Measurements from ENCODE around the gene SHE. TPM values are rescaled to one million over a fixed set of nuclear protein-coding genes. Genes with fewer than 3 reads are reported as not detected.

Gene SHE
- total and polyA plus RNA-seq, 12 donors = 7.9 to 19.6 (median 13.3) TPM

- ATAC-seq = no peak
- 100% methylated on average over 2 of the region's 2 CpGs for WGBS, 2 donors
- H3K9me3 ChIP-seq = no peaks in the 10 kb centered on the region
Observed at GRCh38 chr1:154471304-154471703, 30.9 kb downstream of the SHE start.

GRCh38 chr1:154469844-154470560, 32.2 kb downstream of the SHE start:
- 94% methylated on average over 10 of the region's 10 CpGs for WGBS, 2 donors
- TF ChIP-seq, protein P1, sequence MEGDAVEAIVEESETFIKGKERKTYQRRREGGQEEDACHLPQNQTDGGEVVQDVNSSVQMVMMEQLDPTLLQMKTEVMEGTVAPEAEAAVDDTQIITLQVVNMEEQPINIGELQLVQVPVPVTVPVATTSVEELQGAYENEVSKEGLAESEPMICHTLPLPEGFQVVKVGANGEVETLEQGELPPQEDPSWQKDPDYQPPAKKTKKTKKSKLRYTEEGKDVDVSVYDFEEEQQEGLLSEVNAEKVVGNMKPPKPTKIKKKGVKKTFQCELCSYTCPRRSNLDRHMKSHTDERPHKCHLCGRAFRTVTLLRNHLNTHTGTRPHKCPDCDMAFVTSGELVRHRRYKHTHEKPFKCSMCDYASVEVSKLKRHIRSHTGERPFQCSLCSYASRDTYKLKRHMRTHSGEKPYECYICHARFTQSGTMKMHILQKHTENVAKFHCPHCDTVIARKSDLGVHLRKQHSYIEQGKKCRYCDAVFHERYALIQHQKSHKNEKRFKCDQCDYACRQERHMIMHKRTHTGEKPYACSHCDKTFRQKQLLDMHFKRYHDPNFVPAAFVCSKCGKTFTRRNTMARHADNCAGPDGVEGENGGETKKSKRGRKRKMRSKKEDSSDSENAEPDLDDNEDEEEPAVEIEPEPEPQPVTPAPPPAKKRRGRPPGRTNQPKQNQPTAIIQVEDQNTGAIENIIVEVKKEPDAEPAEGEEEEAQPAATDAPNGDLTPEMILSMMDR (IDR thresholded peaks at IDR 0.05) = no peak
- DNase-seq (no peak), ATAC-seq (peak in 1 of 8 donors; percentile 7)
- peaks cover 0 to 46% (median 0%) of the 10 kb centered on the region in 9 donors for H3K36me3 ChIP-seq
- no peaks in the 10 kb centered on the region for H3K9me3 ChIP-seq
- no peak overlapping the region for H3K4me3 ChIP-seq
- intact Hi-C loops (cut with DNase I) = loop anchor here in 3 of 10 donors (5.0 to 10.0 kb wide), 3 partner anchors 63 to 68 kb away; partner anchors contain the start of gene IL6R (in 2 of the 3)
- peaks cover 0 to 36% (median 5%) of the 10 kb centered on the region in 9 donors for H3K4me1 ChIP-seq
- no peak overlapping the region for H3K27ac ChIP-seq
- no peaks in the 10 kb centered on the region for H3K27me3 ChIP-seq

More at GRCh38 chr1:154471304-154471703, 30.9 kb downstream of the SHE start:
- Histone ChIP-seq H3K27ac (no peak overlapping the region), H3K4me3 (no peak overlapping the region), H3K36me3 (peaks cover 0 to 43% (median 0%) of the 10 kb centered on the region in 9 donors), H3K4me1 (peaks cover 0 to 26% (median 5%) of the 10 kb centered on the region in 9 donors), H3K27me3 (no peaks in the 10 kb centered on the region)
- no peak for DNase-seq
- TF ChIP-seq, protein P1 (IDR thresholded peaks at IDR 0.05) = no peak
- intact Hi-C loops (cut with DNase I) = no loop called here

- no peak for ATAC-seq
- 80 to 81% methylated on average over 12 of the region's 12 CpGs for WGBS, 2 donors
- Histone ChIP-seq H3K9me3 (no peaks in the 10 kb centered on the region), H3K27ac (no peak overlapping the region), H3K4me3 (no peak overlapping the region), H3K36me3 (peaks cover 0 to 46% (median 0%) of the 10 kb centered on the region in 9 donors), H3K4me1 (peaks cover 0 to 38% (median 4%) of the 10 kb centered on the region in 9 donors), H3K27me3 (no peaks in the 10 kb centered on the region)
- intact Hi-C loops (cut with DNase I) = loop anchor here in 3 of 10 donors (5.0 to 10.0 kb wide), 3 partner anchors 61 to 66 kb away; partner anchors contain the start of gene IL6R (in 2 of the 3)
- TF ChIP-seq, protein P1 (IDR thresholded peaks at IDR 0.05) = no peak
- no peak for DNase-seq
Observed at GRCh38 chr1:154468535-154469250, 33.5 kb downstream of the SHE start.

- no peak overlapping the region for H3K27ac ChIP-seq
- no peak for DNase-seq
Observed at GRCh38 chr1:154467434-154468102, 34.6 kb downstream of the SHE start.

More at GRCh38 chr1:154467434-154468102, 34.6 kb downstream of the SHE start:
- TF ChIP-seq, protein P1 (IDR thresholded peaks at IDR 0.05) = no peak
- Histone ChIP-seq H3K4me1 (peaks cover 0 to 49% (median 4%) of the 10 kb centered on the region in 9 donors), H3K4me3 (no peak overlapping the region), H3K9me3 (no peaks in the 10 kb centered on the region), H3K27me3 (no peaks in the 10 kb centered on the region), H3K36me3 (peaks cover 0 to 40% (median 0%) of the 10 kb centered on the region in 9 donors)
- intact Hi-C loops (cut with DNase I) = loop anchor here in 3 of 10 donors (5.0 to 10.0 kb wide), 3 partner anchors 60 to 65 kb away; partner anchors contain the start of gene IL6R (in 2 of the 3)
- ATAC-seq = no peak
- WGBS, 2 donors = 95 to 96% methylated on average over 11 of the region's 11 CpGs
